GM21390 (cell line): ENCODE results near the gene STK32B.
"Not testable (repeated sequence)": the region's sequence is repeated elsewhere in the genome, so short reads cannot be mapped to it uniquely, and the experiment has no call there.

Experiments
- ATAC-seq: cut with Tn5 transposase; IDR thresholded peaks from one replicate; pipeline ENCODE4 v1.9.1; 2021; ENCODE audit not compliant: unreplicated experiment

Gene STK32B

GRCh38 chr4:5156682-5157081 lies 105.4 kb downstream of the STK32B start:
- ATAC-seq: no peak

GRCh38 chr4:5157791-5158770 lies 106.8 kb downstream of the STK32B start:
- no peak for ATAC-seq

- no peak for ATAC-seq
Observed at GRCh38 chr4:5158825-5159224, 107.5 kb downstream of the STK32B start.

- ATAC-seq: no peak
Observed at GRCh38 chr4:5160668-5161067, 109.4 kb downstream of the STK32B start.

- ATAC-seq: no peak
Observed at GRCh38 chr4:5162909-5163508, 111.7 kb downstream of the STK32B start.

GRCh38 chr4:5164221-5164912 lies 113.1 kb downstream of the STK32B start:
- no peak for ATAC-seq

GRCh38 chr4:5165420-5166369 lies 114.4 kb downstream of the STK32B start:
- no peak for ATAC-seq

GRCh38 chr4:5166377-5166776 lies 115.1 kb downstream of the STK32B start:
- ATAC-seq: no peak

GRCh38 chr4:5168891-5169290 lies 117.6 kb downstream of the STK32B start:
- ATAC-seq: no peak

GRCh38 chr4:5175836-5176235 lies 124.6 kb downstream of the STK32B start:
- not testable (repeated sequence) for ATAC-seq

- ATAC-seq: no peak
Observed at GRCh38 chr4:5184606-5185005, 133.3 kb downstream of the STK32B start.

GRCh38 chr4:5185551-5185950 lies 134.3 kb downstream of the STK32B start:
- ATAC-seq: no peak

GRCh38 chr4:5186271-5187064 lies 135.2 kb downstream of the STK32B start:
- ATAC-seq: no peak

GRCh38 chr4:5188130-5188529 lies 136.8 kb downstream of the STK32B start:
- ATAC-seq: no peak

- no peak for ATAC-seq
Observed at GRCh38 chr4:5191831-5192230, 140.6 kb downstream of the STK32B start.

- no peak for ATAC-seq
Observed at GRCh38 chr4:5192271-5192670, 141.0 kb downstream of the STK32B start.

- ATAC-seq: no peak
Observed at GRCh38 chr4:5192678-5193077, 141.4 kb downstream of the STK32B start.

- ATAC-seq: no peak
Observed at GRCh38 chr4:5198656-5199541, 147.6 kb downstream of the STK32B start.

- ATAC-seq: no peak
Observed at GRCh38 chr4:5199912-5200311, 148.6 kb downstream of the STK32B start.
